ENCODE data around the gene KCNIP4.

The KCNIP4 gene

DNA sequence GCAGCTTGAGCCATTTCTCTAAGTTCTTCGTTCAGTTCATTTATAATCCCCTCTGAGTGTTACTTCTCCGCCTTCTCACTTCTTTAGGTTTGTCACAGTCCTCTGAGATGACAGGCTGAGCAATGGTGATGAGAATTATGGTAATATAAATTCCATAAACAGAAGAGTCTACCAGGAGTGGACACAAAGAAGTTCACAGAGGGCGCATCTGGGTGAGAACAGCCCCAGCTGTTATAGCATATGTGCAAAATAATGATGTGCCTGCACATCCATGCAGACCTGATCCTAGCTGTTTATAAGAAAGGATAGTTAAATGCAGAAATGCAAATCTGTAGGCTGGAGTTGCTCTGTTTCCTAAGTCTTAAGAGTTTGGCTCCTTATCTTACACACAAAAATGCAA lies 377.5 kb downstream of the KCNIP4 start:
- H3K4me1 ChIP-seq, result no peaks in the 10 kb centered on the region
- H3K9me3 ChIP-seq (ENCODE audit: control insufficient read depth, low read length), result no peaks in the 10 kb centered on the region
- H3K4me3 ChIP-seq (ENCODE audit: low read depth, low read length), result no peak overlapping the region
- H3K9ac ChIP-seq, result no peak overlapping the region
- no peak overlapping the region for H3K4me2 ChIP-seq (ENCODE audit: low read length)
- H3K27me3 ChIP-seq (ENCODE audit: control insufficient read depth, insufficient read depth, low read length), result no peaks in the 10 kb centered on the region
- no peaks in the 10 kb centered on the region for H3K36me3 ChIP-seq (ENCODE audit: control insufficient read depth, insufficient read depth, low read length)
- H3K79me2 ChIP-seq, result no peaks in the 10 kb centered on the region
- H3K27ac ChIP-seq, result no peak overlapping the region
- TF ChIP-seq, protein P1, sequence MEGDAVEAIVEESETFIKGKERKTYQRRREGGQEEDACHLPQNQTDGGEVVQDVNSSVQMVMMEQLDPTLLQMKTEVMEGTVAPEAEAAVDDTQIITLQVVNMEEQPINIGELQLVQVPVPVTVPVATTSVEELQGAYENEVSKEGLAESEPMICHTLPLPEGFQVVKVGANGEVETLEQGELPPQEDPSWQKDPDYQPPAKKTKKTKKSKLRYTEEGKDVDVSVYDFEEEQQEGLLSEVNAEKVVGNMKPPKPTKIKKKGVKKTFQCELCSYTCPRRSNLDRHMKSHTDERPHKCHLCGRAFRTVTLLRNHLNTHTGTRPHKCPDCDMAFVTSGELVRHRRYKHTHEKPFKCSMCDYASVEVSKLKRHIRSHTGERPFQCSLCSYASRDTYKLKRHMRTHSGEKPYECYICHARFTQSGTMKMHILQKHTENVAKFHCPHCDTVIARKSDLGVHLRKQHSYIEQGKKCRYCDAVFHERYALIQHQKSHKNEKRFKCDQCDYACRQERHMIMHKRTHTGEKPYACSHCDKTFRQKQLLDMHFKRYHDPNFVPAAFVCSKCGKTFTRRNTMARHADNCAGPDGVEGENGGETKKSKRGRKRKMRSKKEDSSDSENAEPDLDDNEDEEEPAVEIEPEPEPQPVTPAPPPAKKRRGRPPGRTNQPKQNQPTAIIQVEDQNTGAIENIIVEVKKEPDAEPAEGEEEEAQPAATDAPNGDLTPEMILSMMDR (IDR thresholded peaks at IDR 0.05), result no peak
- H2AFZ ChIP-seq, result no peak overlapping the region

DNA sequence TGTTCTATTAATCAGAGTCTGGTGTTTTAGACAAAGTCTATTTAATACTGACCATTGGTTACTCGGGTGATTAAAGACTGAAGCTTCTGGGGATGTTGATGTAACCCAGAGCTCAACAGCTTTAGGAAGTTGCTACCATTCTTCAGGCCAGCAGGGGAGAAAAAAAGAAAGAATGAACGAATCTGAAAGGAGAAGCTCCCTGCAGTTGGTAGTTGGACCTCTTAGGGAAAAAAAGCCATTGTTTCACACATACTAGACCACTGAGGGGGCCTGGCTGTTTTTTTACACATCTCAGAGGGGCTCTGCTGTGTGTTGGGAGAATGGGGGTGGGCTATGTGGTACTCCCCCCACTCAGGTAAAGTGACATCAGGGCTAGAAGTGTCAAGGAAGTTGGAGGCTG lies 378.9 kb downstream of the KCNIP4 start:
- Histone ChIP-seq H3K4me1 (no peaks in the 10 kb centered on the region), H2AFZ (no peak overlapping the region), H3K4me3 (ENCODE audit: low read depth, low read length) (no peak overlapping the region), H3K9me3 (ENCODE audit: control insufficient read depth, low read length) (no peaks in the 10 kb centered on the region), H3K9ac (no peak overlapping the region), H3K36me3 (ENCODE audit: control insufficient read depth, insufficient read depth, low read length) (no peaks in the 10 kb centered on the region), H3K4me2 (ENCODE audit: low read length) (no peak overlapping the region), H3K79me2 (no peaks in the 10 kb centered on the region), H3K27me3 (ENCODE audit: control insufficient read depth, insufficient read depth, low read length) (no peaks in the 10 kb centered on the region), H3K27ac (no peak overlapping the region)
- TF ChIP-seq, protein P1 (IDR thresholded peaks at IDR 0.05), result no peak

DNA sequence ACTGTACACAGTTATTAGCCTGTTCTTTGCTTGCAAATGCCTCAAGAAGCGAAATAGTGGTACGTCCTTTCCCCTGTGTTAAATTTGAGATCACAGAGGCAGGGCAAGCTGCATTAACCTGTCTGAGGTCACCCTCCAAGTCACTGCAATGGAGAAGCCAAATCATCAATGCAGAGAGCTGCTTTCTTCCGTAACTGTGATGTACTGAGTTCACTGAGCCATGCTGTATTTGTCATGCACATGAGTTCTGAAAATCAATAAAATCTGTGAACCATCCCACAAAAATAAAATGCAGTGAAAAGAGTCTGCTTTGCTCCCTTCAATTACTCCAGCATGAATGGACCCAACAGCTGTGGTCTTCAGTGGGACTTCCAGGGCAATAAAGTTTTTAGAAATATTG lies 393.5 kb downstream of the KCNIP4 start:
- Histone ChIP-seq H3K27ac (no peak overlapping the region), H3K79me2 (no peaks in the 10 kb centered on the region), H3K9me3 (ENCODE audit: control insufficient read depth, low read length) (no peaks in the 10 kb centered on the region), H2AFZ (no peak overlapping the region), H3K4me1 (no peaks in the 10 kb centered on the region), H3K9ac (no peak overlapping the region), H3K27me3 (ENCODE audit: control insufficient read depth, insufficient read depth, low read length) (no peaks in the 10 kb centered on the region), H3K4me3 (ENCODE audit: low read depth, low read length) (no peak overlapping the region), H3K4me2 (ENCODE audit: low read length) (no peak overlapping the region), H3K36me3 (ENCODE audit: control insufficient read depth, insufficient read depth, low read length) (no peaks in the 10 kb centered on the region)
- TF ChIP-seq, protein P1 (IDR thresholded peaks at IDR 0.05), result no peak

DNA sequence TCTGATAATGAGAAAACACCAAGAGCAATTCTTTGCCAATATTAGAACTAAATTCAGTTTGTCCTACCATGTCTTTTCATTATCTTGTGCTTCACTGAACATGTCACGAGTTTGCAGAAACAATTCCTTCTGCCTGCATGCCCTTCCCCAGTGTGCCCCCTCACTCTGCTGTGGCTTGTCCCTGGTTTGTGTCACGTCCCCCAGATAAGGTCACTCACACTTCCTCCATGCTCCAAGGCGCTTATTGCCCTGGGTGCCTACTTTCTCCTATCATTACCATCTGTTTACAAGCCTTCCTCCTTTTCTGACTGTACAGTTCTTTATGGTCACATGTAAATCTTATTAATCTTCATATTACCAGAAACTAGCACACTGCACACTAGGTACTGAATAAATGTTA lies 394.1 kb downstream of the KCNIP4 start:
- H3K79me2 ChIP-seq, result no peaks in the 10 kb centered on the region

DNA sequence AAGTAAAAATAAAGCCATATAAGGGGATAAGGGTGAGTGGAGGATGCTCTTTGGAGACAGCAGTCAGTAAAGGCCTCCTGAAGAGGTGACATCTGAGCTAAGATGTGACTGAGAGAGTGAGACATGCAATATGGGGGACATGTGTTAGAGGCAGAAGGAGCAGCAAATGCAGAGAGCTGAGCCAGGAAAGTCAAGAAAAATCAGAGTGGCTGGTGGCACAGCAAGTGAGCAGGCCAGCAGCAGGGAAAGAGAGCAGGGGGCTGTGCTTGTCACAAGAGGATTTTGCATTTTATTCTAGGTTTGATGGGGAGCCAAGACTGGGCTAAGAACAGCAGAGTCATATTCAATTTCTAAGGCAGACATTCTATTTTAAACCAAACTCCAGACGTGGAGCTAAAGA lies 394.5 kb downstream of the KCNIP4 start:
- Histone ChIP-seq H3K9ac (no peak overlapping the region), H3K79me2 (no peaks in the 10 kb centered on the region), H3K27me3 (ENCODE audit: control insufficient read depth, insufficient read depth, low read length) (no peaks in the 10 kb centered on the region), H3K4me3 (ENCODE audit: low read depth, low read length) (no peak overlapping the region), H3K9me3 (ENCODE audit: control insufficient read depth, low read length) (no peaks in the 10 kb centered on the region), H3K27ac (no peak overlapping the region), H3K4me1 (no peaks in the 10 kb centered on the region), H3K4me2 (ENCODE audit: low read length) (no peak overlapping the region), H3K36me3 (ENCODE audit: control insufficient read depth, insufficient read depth, low read length) (no peaks in the 10 kb centered on the region), H2AFZ (no peak overlapping the region)
- TF ChIP-seq, protein P1 (IDR thresholded peaks at IDR 0.05), result no peak

More for the DNA sequence above, 394.1 kb downstream of the KCNIP4 start:
- H3K4me3 ChIP-seq (ENCODE audit: low read depth, low read length), result no peak overlapping the region
- no peaks in the 10 kb centered on the region for H3K27me3 ChIP-seq (ENCODE audit: control insufficient read depth, insufficient read depth, low read length)
- H3K27ac ChIP-seq, result no peak overlapping the region
- no peaks in the 10 kb centered on the region for H3K4me1 ChIP-seq
- H2AFZ ChIP-seq, result no peak overlapping the region
- no peaks in the 10 kb centered on the region for H3K36me3 ChIP-seq (ENCODE audit: control insufficient read depth, insufficient read depth, low read length)
- TF ChIP-seq, protein P1 (IDR thresholded peaks at IDR 0.05), result no peak
- H3K9me3 ChIP-seq (ENCODE audit: control insufficient read depth, low read length), result no peaks in the 10 kb centered on the region
- no peak overlapping the region for H3K9ac ChIP-seq
- H3K4me2 ChIP-seq (ENCODE audit: low read length), result no peak overlapping the region

Data from parathyroid adenoma (tissue), 2 donors.